Measurements from ENCODE around the gene SUPV3L1.
"Not testable (repeated sequence)": the region's sequence is repeated elsewhere in the genome, so short reads cannot be mapped to it uniquely, and the experiment has no call there.

The SUPV3L1 gene

DNA sequence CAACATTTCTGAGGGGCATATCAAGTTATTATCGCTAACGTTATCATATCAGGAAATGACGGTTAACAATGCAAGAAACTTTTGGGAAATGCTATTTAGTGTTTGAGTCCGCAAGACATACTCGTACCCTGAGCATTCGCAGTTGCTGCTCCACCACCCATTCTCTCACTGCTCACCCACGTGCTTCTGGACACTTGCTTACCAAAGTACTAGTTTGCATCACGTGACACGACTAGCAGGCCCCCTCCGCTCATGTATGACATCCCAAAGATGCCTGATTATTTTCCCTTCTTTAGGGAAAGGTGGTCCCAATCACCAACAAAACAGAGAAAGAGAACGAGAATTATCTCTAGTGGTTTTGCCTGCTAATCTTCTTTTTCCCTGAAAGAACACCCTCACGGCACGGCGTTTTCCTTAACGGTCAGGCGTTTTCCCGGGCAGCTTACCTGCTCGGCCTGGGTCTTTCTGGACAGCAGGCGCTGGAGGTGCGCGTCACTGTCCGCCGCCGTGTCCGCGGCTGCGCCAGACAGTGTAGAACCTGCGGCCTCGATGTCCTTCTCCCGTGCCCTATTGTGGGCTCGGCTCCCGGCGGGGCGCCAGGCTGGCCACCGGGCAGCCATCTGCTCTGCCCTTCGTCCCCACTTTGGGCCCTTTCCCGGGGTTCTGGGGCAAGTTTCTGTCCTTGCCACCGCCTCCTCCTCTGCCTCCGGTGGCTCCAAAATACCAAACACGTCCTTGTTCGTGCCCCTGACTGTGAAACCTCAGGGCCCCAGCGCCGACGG is at the start of gene SUPV3L1:
TSS of gene SUPV3L1 (plus strand) at position 492 of the 782 bp plus-strand sequence. CDS start at position 550, 58 bp downstream.
- peak; percentile 77 for DNase-seq

- no peak for DNase-seq
Measured at GRCh38 chr10:69130251-69130650, 49.8 kb upstream of the SUPV3L1 start.

DNA sequence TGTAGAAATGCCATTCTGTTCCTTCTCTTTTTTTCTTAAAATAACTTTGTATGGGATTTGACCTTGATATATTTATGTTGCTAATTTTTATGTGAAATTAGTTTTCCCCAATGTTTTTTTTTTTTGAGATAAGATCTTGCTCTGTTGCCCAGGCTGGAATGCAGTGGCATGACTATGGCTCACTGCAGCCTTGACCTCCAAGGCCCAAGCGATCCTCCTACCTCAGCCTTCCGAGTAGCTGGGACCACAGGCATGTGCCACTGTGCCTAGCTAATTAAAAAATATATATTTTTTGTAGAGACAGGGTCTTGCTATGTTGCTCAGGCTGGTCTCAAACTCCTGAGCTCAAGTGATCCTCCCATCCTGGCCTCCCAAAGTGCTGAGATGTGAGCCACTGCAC is 40.1 kb upstream of the SUPV3L1 start:
- no peak for DNase-seq

DNA sequence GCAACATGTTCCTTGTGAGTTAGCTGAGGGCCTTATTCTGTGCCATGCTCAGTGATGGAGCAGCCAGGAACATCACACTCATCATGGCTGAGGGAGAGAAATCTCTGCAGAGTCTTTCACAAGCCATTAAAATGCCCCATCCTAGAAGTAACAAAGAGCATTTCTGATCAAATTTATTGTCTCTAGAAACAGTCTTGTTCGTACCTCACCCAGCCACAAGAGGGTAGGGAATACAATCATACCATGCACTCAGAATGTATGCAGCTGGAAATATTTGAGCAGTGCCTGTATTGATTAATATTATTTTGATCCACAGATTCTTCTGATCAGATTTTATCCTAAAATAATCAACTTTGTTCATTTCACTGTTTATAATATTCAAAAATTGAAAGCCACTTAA is 38.7 kb upstream of the SUPV3L1 start:
- DNase-seq, result no peak

- not testable (repeated sequence) for DNase-seq
Measured at GRCh38 chr10:69142074-69142473, 38.0 kb upstream of the SUPV3L1 start.

GRCh38 chr10:69142983-69143382 is 37.1 kb upstream of the SUPV3L1 start:
- no peak for DNase-seq

DNA sequence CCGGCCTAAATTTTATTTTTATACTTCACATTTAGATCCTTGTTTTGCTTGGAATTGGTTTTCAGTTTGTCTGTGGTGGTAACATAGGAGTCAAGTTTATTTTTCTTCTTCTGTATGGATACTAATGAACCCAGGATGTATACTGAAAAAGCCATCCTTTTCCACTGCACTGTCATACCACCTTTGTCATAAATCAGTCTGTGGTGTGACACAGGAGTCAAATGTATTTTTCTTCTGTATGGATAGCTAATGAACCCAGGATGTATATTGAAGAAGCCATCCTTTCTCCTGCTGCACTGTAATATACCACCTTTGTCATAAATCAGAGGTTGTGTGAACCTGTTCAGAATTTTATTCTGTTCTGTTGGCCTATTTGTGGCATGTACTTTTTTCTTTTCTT is 34.7 kb upstream of the SUPV3L1 start:
- no peak for DNase-seq

GRCh38 chr10:69145864-69146263 is 34.2 kb upstream of the SUPV3L1 start:
- DNase-seq, result no peak

DNA sequence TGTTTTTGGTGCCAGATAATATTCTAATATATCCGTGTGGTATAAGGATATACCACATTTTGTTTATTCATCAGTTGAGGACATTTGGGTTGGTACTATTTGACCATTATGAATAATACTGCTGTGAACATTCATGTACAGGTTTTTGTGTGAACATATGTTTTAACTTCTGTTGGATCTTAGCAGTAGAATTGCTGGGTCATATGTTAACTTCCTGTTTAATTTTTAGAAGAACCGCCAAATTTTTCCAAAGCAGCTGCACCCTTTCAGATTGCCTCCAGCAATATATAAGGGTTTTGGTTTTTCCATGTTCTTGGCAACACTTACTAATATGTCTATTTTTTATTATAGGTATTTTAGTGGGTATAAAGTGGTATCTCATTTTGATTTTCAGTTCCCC is 33.3 kb upstream of the SUPV3L1 start:
- no peak for DNase-seq

DNA sequence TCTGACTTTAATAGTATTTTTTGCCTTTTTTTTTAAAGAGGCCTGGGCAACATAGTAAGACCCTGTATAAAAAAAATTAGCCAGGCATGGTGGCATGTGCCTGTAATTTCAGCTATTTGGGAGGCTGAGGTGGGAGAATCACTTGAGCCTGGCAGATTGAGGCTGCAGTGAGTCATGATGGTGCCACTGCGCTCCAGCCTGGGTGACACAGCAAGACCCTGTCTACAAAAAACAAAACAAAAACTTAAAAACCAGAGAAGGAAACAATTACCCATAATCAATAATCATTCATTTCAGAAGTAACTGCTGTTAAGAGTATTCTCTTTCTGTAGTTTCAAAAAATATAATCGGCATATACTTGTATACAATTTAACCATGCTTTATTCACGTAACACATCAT is 28.1 kb upstream of the SUPV3L1 start:
- no peak for DNase-seq

GRCh38 chr10:69153227-69153626 is 26.8 kb upstream of the SUPV3L1 start:
- no peak for DNase-seq

DNA sequence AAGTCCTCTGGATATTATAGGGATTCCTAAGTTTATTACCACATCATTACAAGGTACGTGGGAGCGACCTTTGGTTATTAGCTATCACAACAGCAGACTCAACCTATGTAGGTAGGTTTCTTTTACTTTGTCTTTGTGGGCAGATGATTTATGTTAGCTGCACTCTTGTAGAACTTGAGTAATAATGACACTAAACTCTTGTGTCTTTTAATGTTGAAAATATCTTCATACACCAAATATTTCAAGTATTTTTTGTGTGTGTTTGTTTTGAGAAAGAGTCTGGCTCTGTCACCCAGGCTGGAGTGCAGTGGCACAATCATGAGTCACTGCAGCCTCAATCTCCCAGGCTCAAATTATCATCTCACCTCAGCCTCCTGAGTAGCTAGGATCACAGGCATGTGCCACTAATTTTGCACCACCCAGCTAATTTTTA is 19.2 kb upstream of the SUPV3L1 start:
- DNase-seq, result no peak

DNA sequence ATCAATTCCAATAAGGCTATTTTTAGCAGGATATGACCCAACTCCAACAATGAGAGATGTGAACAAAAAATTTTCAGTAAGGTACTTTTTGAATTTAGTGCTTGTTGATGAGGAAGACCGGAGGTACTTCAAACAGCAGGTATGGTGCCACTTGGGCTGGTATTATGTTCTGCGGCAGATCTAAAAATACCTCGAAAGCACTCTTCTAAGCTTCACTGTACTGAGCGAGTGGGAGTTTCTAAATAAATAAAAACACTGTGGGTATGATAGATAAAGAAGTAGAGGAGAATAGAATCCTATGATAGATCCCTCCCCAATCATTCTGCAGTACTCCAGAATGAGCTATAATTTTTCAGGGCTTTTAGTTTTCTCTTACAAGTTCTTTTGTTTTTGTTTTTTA is 11.5 kb upstream of the SUPV3L1 start:
- no peak for DNase-seq

- no peak for DNase-seq
Measured at GRCh38 chr10:69172241-69172982, 7.6 kb upstream of the SUPV3L1 start.

DNA sequence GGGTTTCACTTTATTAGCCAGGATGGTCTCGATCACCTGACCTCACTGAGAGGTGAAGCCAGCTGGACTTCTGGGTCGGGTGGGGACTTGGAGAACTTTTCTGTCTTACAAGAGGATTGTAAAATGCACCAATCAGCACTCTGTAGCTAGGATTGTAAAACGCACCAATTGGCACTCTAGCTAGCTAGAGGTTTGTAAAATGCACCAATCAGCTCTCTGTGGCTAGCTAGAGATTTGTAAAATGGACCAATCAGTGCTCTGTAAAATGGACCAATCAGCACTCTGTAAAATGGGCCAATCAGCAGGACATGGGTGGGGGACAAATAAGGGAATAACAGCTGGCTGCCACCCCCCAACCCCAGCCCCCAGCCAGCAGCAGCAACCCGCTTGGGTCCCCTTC is 4.7 kb upstream of the SUPV3L1 start:
- not testable (repeated sequence) for DNase-seq

- DNase-seq, result no peak
Measured at GRCh38 chr10:69176823-69177222, 3.2 kb upstream of the SUPV3L1 start.

GRCh38 chr10:69179089-69179742 is 818 bp upstream of the SUPV3L1 start:
- peak; percentile 10 for DNase-seq

- DNase-seq, result no peak
Measured at GRCh38 chr10:69180525-69181204, 631 bp downstream of the SUPV3L1 start.

DNA sequence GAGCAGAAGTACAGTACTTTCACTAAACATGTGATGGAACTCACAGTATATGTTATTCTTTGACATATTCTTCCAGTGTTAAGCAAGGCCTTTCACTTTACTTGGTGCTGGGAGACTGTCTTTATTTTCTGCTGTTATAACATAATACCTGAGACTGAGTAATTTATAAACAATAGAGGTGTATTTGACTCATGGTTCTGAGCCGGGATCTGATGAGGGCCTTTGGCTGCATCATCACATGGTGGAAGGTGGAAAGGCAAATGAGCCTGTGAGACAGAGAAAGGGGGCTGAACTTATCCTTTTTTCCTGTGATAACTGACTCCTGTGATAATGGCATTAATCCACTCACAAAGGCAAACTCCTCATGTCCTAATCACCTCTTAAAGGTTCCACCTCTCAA is 1.4 kb downstream of the SUPV3L1 start:
- DNase-seq, result no peak

DNA sequence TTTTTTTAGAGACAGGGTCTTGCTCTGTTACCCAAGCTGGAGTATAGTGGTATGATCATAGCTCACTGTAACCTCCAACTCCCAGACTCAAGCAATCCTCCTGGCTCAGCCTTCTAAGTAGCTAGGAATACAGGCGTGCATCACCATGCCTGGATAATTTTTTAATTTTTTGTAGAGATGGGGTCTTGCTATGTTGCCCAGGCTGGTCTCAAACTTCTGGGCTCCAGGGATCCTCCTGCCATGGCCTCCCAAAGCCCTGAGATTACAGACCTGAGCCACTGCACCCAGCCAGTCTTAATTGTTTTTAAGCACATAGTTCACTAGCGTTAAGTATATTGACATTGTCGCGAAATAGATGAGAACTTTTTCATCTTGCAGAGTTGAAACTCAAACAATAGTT is 2.0 kb downstream of the SUPV3L1 start:
- DNase-seq, result no peak

- no peak for DNase-seq
Measured at GRCh38 chr10:69186524-69186923, 6.5 kb downstream of the SUPV3L1 start.

- no peak for DNase-seq
Measured at GRCh38 chr10:69201045-69201444, 21.0 kb downstream of the SUPV3L1 start.

DNA sequence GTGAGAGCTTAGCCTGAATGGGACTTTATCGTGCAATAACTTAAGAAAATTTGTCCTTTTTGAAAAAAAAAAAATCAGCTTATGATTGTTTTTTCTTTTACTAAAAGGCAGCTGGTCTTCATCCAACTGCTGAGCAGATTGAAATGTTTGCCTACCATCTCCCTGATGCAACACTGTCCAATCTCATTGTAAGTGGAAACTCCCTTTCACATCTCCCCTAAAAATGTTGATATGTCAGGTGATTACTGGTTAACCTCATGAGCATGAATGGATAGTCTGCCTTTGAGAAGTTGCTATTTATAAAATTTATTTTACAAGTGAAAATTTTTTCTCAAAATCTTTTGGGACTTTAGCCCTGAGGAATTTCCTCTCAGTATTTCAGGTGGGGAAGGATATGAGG is 22.3 kb downstream of the SUPV3L1 start:
- DNase-seq, result no peak

All from activated CD4-positive, alpha-beta T cell treated with anti-CD3 and anti-CD28 coated beads for 1 hour (primary cell).